ENCODE measurements around the gene CFLAR.
"Not testable (repeated sequence)": the region's sequence is repeated elsewhere in the genome, so short reads cannot be mapped to it uniquely, and the experiment has no call there.

CFLAR gene

GRCh38 chr2:201149064-201149820, 33.3 kb downstream of the CFLAR start:
- DNase-seq (ENCODE audit: low read depth in 2 of 2) = no peak

DNA sequence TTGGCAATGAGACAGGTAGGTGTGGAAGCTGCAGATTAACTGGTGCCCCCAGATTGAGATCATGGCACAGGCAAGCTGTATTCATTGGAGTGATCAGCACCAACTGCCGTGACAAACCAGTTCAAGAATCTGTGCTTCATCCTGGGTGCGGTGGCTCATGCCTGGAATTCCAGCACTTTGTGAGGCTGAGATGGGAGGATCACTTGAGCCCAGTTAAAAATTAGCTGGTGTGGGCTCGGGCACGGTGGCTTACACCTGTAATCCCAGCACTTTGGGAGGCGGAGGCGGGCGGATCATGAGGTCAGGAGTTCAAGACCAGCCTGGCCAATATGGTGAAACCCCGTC, 33.8 kb downstream of the CFLAR start:
- DNase-seq (ENCODE audit: low read depth in 2 of 2) = not testable (repeated sequence)

DNA sequence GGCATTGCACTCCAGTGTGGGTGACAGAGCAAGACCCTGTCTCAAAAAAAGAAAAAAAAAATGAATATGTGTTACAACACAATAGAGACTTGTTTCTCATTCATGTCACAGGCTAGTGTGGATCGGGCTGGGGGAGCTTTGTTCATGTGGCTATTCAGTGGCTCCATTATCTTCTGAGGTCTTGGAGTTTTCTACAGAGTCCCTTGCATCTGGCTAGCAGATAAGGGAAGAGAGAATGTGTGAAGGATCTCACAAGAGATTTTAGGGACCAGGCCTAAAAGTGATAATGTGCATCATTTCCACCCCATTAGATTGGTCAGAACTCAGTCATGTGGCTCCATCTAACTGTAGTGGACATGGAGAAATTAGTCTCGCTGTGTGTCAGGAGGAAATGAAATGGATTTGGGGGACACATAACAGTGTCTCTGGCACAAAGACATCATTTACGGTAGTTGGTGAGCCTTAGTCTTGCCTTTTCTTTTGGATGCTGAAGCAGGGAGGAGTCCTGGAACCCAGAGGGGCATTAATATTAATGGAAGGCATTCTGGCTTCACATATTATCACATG, 34.6 kb downstream of the CFLAR start:
- no peak for DNase-seq (ENCODE audit: low read depth in 2 of 2)

DNA sequence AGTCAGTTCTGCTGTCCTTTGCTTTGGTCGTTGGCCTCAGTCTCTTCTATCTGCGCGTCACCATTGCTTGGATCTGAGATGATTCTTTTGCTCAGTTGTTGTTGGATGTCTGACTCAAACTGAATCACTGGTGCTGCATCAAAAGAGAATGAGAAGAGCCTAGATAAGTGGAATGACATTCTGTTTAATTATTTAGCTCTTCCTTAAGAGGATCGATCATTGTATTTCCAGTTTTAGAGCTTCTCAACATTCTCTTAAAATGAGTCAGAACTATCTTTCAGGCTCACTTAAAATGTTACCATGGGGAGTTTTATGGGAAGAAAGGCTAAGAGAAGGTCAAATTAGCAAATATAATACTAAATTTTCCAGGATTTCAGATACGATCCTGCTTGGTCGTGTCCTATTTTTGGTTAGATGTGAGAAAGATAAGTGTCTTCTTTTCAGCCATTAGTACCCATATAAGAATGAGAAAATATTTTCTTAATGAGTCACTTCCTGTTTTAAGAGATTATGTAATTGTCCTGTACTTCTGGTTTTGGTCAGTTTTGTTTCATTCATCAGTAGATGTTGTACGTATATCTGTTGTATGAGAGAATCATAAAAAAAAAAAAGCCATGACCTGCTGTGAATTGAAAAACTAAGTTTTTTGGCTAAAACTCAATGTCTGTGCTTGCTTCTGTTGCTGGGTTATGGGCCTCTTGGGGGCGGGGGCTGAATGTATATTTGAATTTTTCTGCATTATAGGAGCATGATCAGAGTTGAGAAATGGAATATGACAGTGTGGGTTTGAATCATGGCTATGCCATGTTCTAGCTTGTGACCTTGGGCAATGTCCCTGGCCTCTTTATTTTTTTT, 35.4 kb downstream of the CFLAR start:
- no peak for DNase-seq (ENCODE audit: low read depth in 2 of 2)

- DNase-seq (ENCODE audit: low read depth in 2 of 2) = no peak
Observed at GRCh38 chr2:201152517-201152916, 36.6 kb downstream of the CFLAR start.

- DNase-seq (ENCODE audit: low read depth in 2 of 2) = no peak
Observed at GRCh38 chr2:201152999-201153815, 37.2 kb downstream of the CFLAR start.

GRCh38 chr2:201154615-201155399, 38.8 kb downstream of the CFLAR start:
- DNase-seq (ENCODE audit: low read depth in 2 of 2) = no peak

DNA sequence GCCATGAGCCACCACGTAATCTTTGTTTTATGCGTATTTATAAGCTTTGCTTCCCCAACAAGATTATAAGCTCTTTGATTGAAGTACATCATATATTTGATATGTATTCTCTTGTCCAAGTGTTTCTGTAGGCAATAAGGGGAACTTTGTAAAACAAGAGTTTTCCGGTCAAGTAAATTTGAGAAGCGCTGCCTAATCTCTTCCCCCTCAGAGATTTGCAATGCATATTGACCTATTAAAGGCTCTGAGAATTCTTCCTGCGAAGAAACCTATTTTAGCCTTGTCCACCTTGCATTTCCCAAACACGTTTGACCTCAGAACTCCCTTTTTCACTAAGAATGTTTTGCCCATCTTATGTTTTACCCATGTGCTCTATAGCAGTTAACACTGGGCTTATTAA, 40.1 kb downstream of the CFLAR start:
- DNase-seq (ENCODE audit: low read depth in 2 of 2) = no peak

GRCh38 chr2:201156640-201157039, 40.7 kb downstream of the CFLAR start:
- DNase-seq (ENCODE audit: low read depth in 2 of 2) = no peak

- no peak for DNase-seq (ENCODE audit: low read depth in 2 of 2)
Observed at GRCh38 chr2:201157694-201158093, 41.7 kb downstream of the CFLAR start.

DNA sequence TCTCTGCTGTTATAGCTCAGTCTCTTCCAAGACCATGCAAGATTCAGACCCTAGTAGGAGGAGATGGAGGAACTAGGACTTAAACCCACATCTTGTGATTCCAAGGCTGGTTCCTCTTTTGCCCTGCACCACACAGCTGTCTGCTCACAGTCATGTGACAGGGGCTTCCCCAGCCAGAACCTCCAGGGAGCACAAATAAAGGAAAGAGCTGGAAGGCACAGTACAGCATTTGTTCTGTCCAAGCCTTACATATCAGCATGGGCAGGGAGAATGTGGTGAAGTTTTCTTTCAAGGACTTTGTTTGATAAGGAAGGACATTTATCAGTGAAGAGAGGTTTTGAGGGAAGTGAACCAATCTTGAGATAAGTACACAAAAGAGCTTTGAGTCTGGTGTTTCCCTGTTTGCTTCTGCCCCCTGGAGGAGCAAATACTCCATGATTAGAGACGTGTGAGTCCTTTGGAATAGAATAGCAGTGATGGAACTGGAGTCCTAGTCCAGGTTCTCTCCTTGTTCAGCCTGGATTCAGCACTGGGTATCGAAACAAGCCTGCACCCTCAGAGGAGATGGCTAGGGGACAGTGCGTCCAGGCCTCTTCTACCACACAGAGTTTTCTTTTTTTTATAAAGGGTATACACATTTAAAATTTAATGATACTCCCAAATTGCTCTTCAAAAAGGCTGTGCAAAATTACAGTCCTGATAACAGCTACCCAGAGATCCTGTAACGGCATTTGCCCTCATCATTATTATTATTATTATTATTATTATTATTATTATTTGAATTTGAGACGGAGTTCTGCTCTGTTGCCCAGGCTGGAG, 42.4 kb downstream of the CFLAR start:
- no peak for DNase-seq (ENCODE audit: low read depth in 2 of 2)

DNA sequence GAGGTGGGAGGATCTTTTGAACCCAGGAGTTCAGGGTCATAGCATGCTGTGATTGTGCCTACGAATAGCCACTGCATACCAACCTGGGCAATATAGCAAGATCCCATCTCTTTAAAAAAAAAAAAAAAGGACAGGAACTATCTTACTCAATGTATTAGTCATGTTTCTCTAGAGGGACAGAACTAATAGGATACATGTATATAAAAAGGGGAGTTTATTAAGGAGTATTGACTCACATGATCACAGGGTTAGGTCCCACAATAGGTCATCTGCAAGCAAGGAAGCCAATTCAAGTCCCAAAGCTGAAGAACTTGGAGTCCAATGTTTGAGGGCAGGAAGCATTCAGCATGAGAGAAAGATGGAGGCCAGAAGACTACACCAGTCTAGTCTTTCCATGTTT, 48.2 kb downstream of the CFLAR start:
- DNase-seq (ENCODE audit: low read depth in 2 of 2) = no peak

DNA sequence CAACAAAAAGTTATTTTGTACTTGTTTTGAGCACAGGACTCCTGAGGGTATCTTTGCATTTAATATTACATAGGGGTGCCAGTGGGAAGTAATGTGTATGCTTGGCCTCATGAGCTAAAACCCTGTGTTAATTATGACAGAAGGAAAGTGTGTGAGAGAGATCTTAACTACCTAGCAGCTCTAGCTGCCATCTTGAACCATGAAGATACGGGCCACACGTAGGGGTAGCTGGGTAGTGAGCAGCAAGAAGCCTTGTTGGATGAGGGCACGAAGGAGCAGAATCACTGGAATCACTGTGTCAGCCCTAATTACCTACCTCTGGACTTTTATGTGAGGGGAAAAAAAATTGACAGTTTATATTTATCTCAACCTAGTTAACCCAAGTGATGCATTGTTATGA, 51.6 kb downstream of the CFLAR start:
- DNase-seq (ENCODE audit: low read depth in 2 of 2) = no peak

DNA sequence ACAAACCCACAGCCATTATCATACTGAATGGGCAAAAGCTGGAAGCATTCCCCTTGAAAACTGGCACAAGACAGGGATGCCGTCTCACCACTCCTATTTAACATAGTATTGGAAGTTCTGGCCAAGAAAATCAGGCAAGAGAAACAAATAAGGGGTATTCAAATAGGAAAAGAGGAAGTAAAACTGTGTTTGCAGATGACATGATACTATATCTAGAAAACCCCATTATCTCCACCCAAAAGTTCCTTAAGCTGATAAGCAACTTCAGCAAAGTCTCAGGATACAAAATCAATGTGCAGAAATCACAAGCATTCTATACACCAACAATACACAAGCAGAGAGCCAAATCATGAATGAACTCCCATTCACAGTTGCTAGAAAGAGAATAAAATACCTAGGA, 52.5 kb downstream of the CFLAR start:
- DNase-seq (ENCODE audit: low read depth in 2 of 2) = not testable (repeated sequence)

GRCh38 chr2:201171259-201171814, 55.4 kb downstream of the CFLAR start:
- no peak for DNase-seq (ENCODE audit: low read depth in 2 of 2)

DNA sequence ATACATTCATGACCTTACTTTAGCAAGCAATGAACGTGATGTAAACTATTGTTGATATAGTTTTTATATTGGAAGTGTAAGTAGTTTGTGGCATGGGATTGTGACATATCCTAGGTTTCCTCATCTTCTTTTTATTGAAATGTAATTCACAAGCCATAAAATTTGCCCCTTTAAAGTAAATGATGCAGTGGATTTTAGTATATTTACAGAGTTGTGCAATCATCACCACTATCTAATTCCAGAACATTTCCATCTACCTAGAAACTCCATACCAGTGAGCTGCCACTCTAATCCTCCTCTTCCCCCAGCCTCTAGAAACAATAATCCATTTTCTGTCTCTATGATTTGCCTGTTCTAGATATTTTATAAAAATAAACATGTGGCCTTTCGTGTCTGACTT, 56.3 kb downstream of the CFLAR start:
- DNase-seq (ENCODE audit: low read depth in 2 of 2) = no peak

DNA sequence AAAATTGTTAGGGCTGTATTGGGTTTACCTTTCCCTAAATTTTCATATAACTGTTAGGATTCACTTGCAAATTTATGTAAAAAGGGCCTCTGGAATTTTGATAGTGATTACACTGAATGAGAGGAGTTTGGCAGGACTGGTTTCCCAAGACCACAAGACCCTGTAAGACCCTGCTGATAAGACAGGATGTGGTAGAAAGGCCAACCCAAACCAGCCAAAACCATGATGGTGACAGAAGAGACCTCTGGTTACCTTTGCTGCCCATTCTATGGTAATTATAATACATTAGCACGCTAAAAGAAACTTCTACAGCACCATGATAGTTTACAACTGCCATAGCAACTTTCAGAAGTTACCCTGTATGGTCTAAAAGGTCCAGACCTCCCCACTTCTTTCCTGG, 58.7 kb downstream of the CFLAR start:
- DNase-seq (ENCODE audit: low read depth in 2 of 2) = no peak

- DNase-seq (ENCODE audit: low read depth in 2 of 2) = no peak
Observed at GRCh38 chr2:201176081-201176481, 60.1 kb downstream of the CFLAR start.

- no peak for DNase-seq (ENCODE audit: low read depth in 2 of 2)
Observed at GRCh38 chr2:201180010-201180409, 64.0 kb downstream of the CFLAR start.
